NCI-H128 (cell line): ENCODE data around the gene PPP3CA.
"Not testable (repeated sequence)": the region's sequence is repeated elsewhere in the genome, so short reads cannot be mapped to it uniquely, and the experiment has no call there.

Experiments
- DNase-seq: peaks from one replicate; lab custom pipeline; 2025; ENCODE audit not compliant: unreplicated experiment; lab: John Stamatoyannopoulos, UW

Gene PPP3CA

GRCh38 chr4:101147283-101147682, 200.0 kb downstream of the PPP3CA start:
- DNase-seq, result no peak

- no peak for DNase-seq
Measured at GRCh38 chr4:101145021-101145420, 202.3 kb downstream of the PPP3CA start.

- DNase-seq, result no peak
Measured at GRCh38 chr4:101142259-101142658, 205.1 kb downstream of the PPP3CA start.

GRCh38 chr4:101141855-101142254, 205.5 kb downstream of the PPP3CA start:
- DNase-seq, result no peak

- DNase-seq, result no peak
Measured at GRCh38 chr4:101141230-101141629, 206.1 kb downstream of the PPP3CA start.

GRCh38 chr4:101140228-101140627, 207.1 kb downstream of the PPP3CA start:
- DNase-seq, result no peak

- no peak for DNase-seq
Measured at GRCh38 chr4:101136373-101137370, 210.7 kb downstream of the PPP3CA start.

- no peak for DNase-seq
Measured at GRCh38 chr4:101135371-101136010, 211.8 kb downstream of the PPP3CA start.

GRCh38 chr4:101131058-101131457, 216.3 kb downstream of the PPP3CA start:
- DNase-seq, result not testable (repeated sequence)

- not testable (repeated sequence) for DNase-seq
Measured at GRCh38 chr4:101128898-101129297, 218.4 kb downstream of the PPP3CA start.

GRCh38 chr4:101128473-101128872, 218.9 kb downstream of the PPP3CA start:
- DNase-seq, result no peak

- DNase-seq, result no peak
Measured at GRCh38 chr4:101127176-101127790, 220.0 kb downstream of the PPP3CA start.

GRCh38 chr4:101126059-101126458, 221.3 kb downstream of the PPP3CA start:
- DNase-seq, result no peak

- DNase-seq, result no peak
Measured at GRCh38 chr4:101125045-101125942, 222.0 kb downstream of the PPP3CA start.

GRCh38 chr4:101123231-101123630, 224.1 kb downstream of the PPP3CA start:
- DNase-seq, result no peak

- no peak for DNase-seq
Measured at GRCh38 chr4:101122019-101122418, 225.3 kb downstream of the PPP3CA start.

GRCh38 chr4:101119141-101119540, 228.2 kb downstream of the PPP3CA start:
- DNase-seq, result no peak

- DNase-seq, result no peak
Measured at GRCh38 chr4:101118617-101119016, 228.7 kb downstream of the PPP3CA start.

GRCh38 chr4:101115887-101116286, 231.4 kb downstream of the PPP3CA start:
- DNase-seq, result no peak

- no peak for DNase-seq
Measured at GRCh38 chr4:101114936-101115372, 232.4 kb downstream of the PPP3CA start.
